ENCODE results near the gene SRGAP2B. TPM values are rescaled to one million over a fixed set of nuclear protein-coding genes. Genes with fewer than 3 reads are reported as not detected.
"Not testable (repeated sequence)": the region's sequence is repeated elsewhere in the genome, so short reads cannot be mapped to it uniquely, and the experiment has no call there.

The SRGAP2B gene
- total RNA-seq, 1 donor from 2014 or later: 25.8 TPM

GRCh38 chr1:144946525-144947480, 148.3 kb downstream of the SRGAP2B start:
- DNase-seq (ENCODE audit: low spot score in 2 of 2, unreplicated experiment in 2 of 2); H3K9me3 Mint-ChIP-seq; H3K36me3 Mint-ChIP-seq; H3K27me3 Mint-ChIP-seq (ENCODE audit: low read depth); H3K4me3 Mint-ChIP-seq; H3K4me1 Mint-ChIP-seq; H3K27ac Mint-ChIP-seq: not testable (repeated sequence)

- H3K27me3 Mint-ChIP-seq (ENCODE audit: low read depth); H3K36me3 Mint-ChIP-seq; H3K4me3 Mint-ChIP-seq; H3K27ac Mint-ChIP-seq; H3K9me3 Mint-ChIP-seq; DNase-seq (ENCODE audit: low spot score in 2 of 2, unreplicated experiment in 2 of 2); H3K4me1 Mint-ChIP-seq: not testable (repeated sequence)
Measured at GRCh38 chr1:144941710-144942109, 153.4 kb downstream of the SRGAP2B start.

GRCh38 chr1:144940054-144940453, 155.1 kb downstream of the SRGAP2B start:
- H3K4me3 Mint-ChIP-seq; H3K27ac Mint-ChIP-seq; H3K27me3 Mint-ChIP-seq (ENCODE audit: low read depth); H3K4me1 Mint-ChIP-seq; H3K9me3 Mint-ChIP-seq; DNase-seq (ENCODE audit: low spot score in 2 of 2, unreplicated experiment in 2 of 2); H3K36me3 Mint-ChIP-seq: not testable (repeated sequence)

GRCh38 chr1:144938627-144939026, 156.5 kb downstream of the SRGAP2B start:
- not testable (repeated sequence) for H3K4me1 Mint-ChIP-seq; H3K27ac Mint-ChIP-seq; H3K4me3 Mint-ChIP-seq; H3K36me3 Mint-ChIP-seq; DNase-seq (ENCODE audit: low spot score in 2 of 2, unreplicated experiment in 2 of 2); H3K27me3 Mint-ChIP-seq (ENCODE audit: low read depth); H3K9me3 Mint-ChIP-seq

- not testable (repeated sequence) for H3K27ac Mint-ChIP-seq, H3K4me3 Mint-ChIP-seq
Measured at GRCh38 chr1:144936186-144936732, 158.9 kb downstream of the SRGAP2B start.

GRCh38 chr1:144935310-144935709, 159.8 kb downstream of the SRGAP2B start:
- H3K4me1 Mint-ChIP-seq; H3K27me3 Mint-ChIP-seq (ENCODE audit: low read depth); H3K4me3 Mint-ChIP-seq; H3K27ac Mint-ChIP-seq; H3K9me3 Mint-ChIP-seq; H3K36me3 Mint-ChIP-seq; DNase-seq (ENCODE audit: low spot score in 2 of 2, unreplicated experiment in 2 of 2): not testable (repeated sequence)

More at GRCh38 chr1:144936186-144936732, 158.9 kb downstream of the SRGAP2B start:
- not testable (repeated sequence) for H3K9me3 Mint-ChIP-seq; H3K4me1 Mint-ChIP-seq; DNase-seq (ENCODE audit: low spot score in 2 of 2, unreplicated experiment in 2 of 2); H3K36me3 Mint-ChIP-seq; H3K27me3 Mint-ChIP-seq (ENCODE audit: low read depth)

- not testable (repeated sequence) for H3K27me3 Mint-ChIP-seq (ENCODE audit: low read depth); H3K4me3 Mint-ChIP-seq; DNase-seq (ENCODE audit: low spot score in 2 of 2, unreplicated experiment in 2 of 2); H3K4me1 Mint-ChIP-seq; H3K27ac Mint-ChIP-seq; H3K36me3 Mint-ChIP-seq; H3K9me3 Mint-ChIP-seq
Measured at GRCh38 chr1:144933014-144933413, 162.1 kb downstream of the SRGAP2B start.

- H3K36me3 Mint-ChIP-seq; DNase-seq (ENCODE audit: low spot score in 2 of 2, unreplicated experiment in 2 of 2); H3K27ac Mint-ChIP-seq; H3K9me3 Mint-ChIP-seq; H3K27me3 Mint-ChIP-seq (ENCODE audit: low read depth); H3K4me3 Mint-ChIP-seq; H3K4me1 Mint-ChIP-seq: not testable (repeated sequence)
Measured at GRCh38 chr1:144932153-144932552, 163.0 kb downstream of the SRGAP2B start.

- not testable (repeated sequence) for H3K27ac Mint-ChIP-seq; DNase-seq (ENCODE audit: low spot score in 2 of 2, unreplicated experiment in 2 of 2); H3K4me3 Mint-ChIP-seq; H3K27me3 Mint-ChIP-seq (ENCODE audit: low read depth); H3K36me3 Mint-ChIP-seq; H3K4me1 Mint-ChIP-seq; H3K9me3 Mint-ChIP-seq
Measured at GRCh38 chr1:144931553-144931952, 163.6 kb downstream of the SRGAP2B start.

- H3K27ac Mint-ChIP-seq; H3K4me1 Mint-ChIP-seq; H3K4me3 Mint-ChIP-seq; H3K36me3 Mint-ChIP-seq; H3K27me3 Mint-ChIP-seq (ENCODE audit: low read depth); DNase-seq (ENCODE audit: low spot score in 2 of 2, unreplicated experiment in 2 of 2); H3K9me3 Mint-ChIP-seq: not testable (repeated sequence)
Measured at GRCh38 chr1:144930085-144930777, 164.9 kb downstream of the SRGAP2B start.

- not testable (repeated sequence) for H3K36me3 Mint-ChIP-seq; DNase-seq (ENCODE audit: low spot score in 2 of 2, unreplicated experiment in 2 of 2); H3K4me1 Mint-ChIP-seq; H3K9me3 Mint-ChIP-seq; H3K27ac Mint-ChIP-seq; H3K4me3 Mint-ChIP-seq; H3K27me3 Mint-ChIP-seq (ENCODE audit: low read depth)
Measured at GRCh38 chr1:144927292-144927691, 167.8 kb downstream of the SRGAP2B start.

GRCh38 chr1:144923640-144924039, 171.5 kb downstream of the SRGAP2B start:
- H3K27me3 Mint-ChIP-seq (ENCODE audit: low read depth); H3K9me3 Mint-ChIP-seq; H3K27ac Mint-ChIP-seq; DNase-seq (ENCODE audit: low spot score in 2 of 2, unreplicated experiment in 2 of 2); H3K4me1 Mint-ChIP-seq; H3K4me3 Mint-ChIP-seq; H3K36me3 Mint-ChIP-seq: not testable (repeated sequence)

GRCh38 chr1:144922785-144923184, 172.3 kb downstream of the SRGAP2B start:
- not testable (repeated sequence) for H3K27me3 Mint-ChIP-seq (ENCODE audit: low read depth); H3K9me3 Mint-ChIP-seq; H3K27ac Mint-ChIP-seq; H3K36me3 Mint-ChIP-seq; H3K4me3 Mint-ChIP-seq; DNase-seq (ENCODE audit: low spot score in 2 of 2, unreplicated experiment in 2 of 2); H3K4me1 Mint-ChIP-seq

- not testable (repeated sequence) for H3K4me3 Mint-ChIP-seq; H3K27me3 Mint-ChIP-seq (ENCODE audit: low read depth); H3K4me1 Mint-ChIP-seq; H3K9me3 Mint-ChIP-seq; H3K36me3 Mint-ChIP-seq; DNase-seq (ENCODE audit: low spot score in 2 of 2, unreplicated experiment in 2 of 2); H3K27ac Mint-ChIP-seq
Measured at GRCh38 chr1:144919106-144919505, 176.0 kb downstream of the SRGAP2B start.
